ENCODE measurements around the gene FAM131B. TPM values are rescaled to one million over a fixed set of nuclear protein-coding genes. Genes with fewer than 3 reads are reported as not detected.
A peak's percentile ranks its signal among the peaks of the same experiment; 100 is the strongest.
"Not testable (repeated sequence)": the region's sequence is repeated elsewhere in the genome, so short reads cannot be mapped to it uniquely, and the experiment has no call there.

FAM131B gene
- total RNA-seq, 1 donor from 2014 or later: 0.59 TPM

- intact Hi-C loops (cut with DNase I): no loop called here
- DNase-seq (peak; percentile 68), ATAC-seq (ENCODE audit: poor library complexity) (no peak)
These were observed 34.4 kb upstream of the FAM131B start for GRCh38 chr7:143396625-143397556.

GRCh38 chr7:143396182-143396581 is 33.7 kb upstream of the FAM131B start:
- intact Hi-C loops (cut with DNase I): no loop called here
- DNase-seq (no peak), ATAC-seq (ENCODE audit: poor library complexity) (no peak)

DNA sequence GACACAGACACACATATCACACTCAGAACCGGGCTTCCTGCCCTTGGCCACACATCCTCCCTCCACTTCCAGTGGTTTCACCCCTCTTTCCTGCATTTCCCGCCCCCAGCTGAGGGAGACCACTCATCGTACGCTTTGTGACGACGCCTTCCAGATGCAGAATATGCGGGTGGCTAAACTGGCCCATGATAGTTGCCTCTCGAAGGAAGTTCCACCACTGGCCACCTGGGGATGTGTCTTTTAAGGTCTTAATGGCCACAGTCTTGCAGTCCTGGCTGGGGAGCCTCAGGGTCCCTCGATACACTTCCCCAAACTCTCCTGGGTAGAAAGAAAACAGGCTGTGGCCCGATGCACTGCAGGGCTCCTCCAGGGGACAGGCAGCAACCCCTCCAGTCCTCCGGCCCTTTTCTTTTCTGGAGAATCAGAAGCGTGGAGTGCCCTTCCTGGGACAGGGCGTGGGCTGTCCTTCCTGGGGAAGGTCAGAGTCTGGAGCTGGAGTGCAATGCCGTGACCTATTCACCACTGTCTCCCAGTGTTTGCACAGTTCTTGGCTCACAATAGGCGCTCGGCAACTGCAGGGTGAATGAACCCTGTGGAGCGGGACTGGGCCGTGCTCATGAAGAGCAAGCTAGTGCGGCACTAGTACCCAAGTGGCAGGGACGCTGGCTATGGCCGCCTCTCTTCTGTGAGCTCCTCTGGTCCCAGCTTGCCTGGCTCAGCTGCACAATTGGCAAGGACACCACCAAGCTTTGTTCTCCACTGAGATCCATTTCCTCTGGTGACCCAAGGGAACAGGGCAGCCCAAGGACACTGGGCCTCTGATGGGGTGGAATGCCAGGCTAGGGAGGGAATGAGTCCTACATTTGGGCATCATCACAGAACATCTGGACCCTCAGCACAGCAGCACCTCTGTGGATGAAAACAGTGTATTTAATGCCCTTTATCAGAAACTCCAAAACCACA is 33.0 kb upstream of the FAM131B start:
- ATAC-seq (ENCODE audit: poor library complexity): peak; percentile 10
- DNase-seq: peak; percentile 57
- intact Hi-C loops (cut with DNase I): no loop called here

DNA sequence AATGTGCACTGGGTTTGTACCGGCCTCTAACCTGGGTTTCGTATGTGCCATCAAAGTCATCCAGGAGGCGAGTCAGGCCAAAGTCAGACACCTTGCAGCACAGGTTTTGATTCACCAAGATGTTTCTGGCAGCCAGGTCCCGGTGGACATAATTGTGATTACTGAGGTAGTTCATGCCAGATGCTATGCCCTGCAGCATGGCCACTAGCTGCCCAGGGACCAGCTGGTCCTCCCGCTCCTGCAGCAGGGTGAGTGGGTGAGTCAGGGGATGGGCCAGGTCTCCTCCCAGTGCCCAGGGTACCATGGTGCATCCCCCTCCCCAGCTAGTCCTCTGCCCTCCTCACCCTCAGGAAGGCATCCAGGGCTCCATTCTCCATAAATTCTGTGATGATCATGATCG is 32.3 kb upstream of the FAM131B start:
- intact Hi-C loops (cut with DNase I): no loop called here
- DNase-seq: no peak
- ATAC-seq (ENCODE audit: poor library complexity): no peak

- ATAC-seq (ENCODE audit: poor library complexity): no peak
- intact Hi-C loops (cut with DNase I): no loop called here
- no peak for DNase-seq
These were observed 31.6 kb upstream of the FAM131B start for GRCh38 chr7:143394068-143394467.

DNA sequence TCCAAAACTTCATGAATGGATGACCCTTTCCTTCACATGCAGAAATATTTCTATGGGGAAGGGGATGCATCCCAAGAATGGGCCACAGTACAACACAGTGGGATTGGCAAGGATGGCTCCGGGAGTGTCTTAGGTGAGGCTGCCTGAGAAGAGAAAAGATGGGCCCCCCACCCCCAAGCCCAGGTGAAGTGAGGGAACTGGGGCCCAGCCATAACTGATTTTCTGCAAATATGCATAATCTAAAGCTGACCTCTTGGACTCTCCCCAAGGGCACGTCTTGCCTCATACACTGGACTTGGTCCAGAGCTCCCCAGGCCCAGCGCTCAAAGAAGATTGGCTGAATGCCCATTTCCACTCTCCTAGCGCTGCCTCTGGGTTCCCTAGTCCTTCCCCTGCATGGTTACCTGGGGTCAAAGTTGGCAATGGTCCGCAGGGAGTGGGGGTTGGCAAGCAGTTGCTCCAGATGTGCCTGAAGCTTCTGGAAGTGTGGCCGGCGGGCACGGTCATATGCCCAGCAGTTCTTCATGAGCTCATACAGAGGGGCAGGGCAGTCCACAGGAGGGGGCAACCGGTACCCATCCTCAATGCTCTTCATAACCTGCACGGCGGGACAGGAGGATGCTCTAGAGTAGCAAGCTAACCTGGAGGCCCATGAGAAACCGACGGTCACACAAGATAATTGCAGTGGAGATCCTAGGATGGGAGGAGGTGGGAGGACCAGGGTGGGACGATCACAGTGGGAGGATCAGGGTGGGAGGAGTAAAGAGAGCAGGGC is 30.9 kb upstream of the FAM131B start:
- intact Hi-C loops (cut with DNase I): no loop called here
- no peak for ATAC-seq (ENCODE audit: poor library complexity)
- no peak for DNase-seq

DNA sequence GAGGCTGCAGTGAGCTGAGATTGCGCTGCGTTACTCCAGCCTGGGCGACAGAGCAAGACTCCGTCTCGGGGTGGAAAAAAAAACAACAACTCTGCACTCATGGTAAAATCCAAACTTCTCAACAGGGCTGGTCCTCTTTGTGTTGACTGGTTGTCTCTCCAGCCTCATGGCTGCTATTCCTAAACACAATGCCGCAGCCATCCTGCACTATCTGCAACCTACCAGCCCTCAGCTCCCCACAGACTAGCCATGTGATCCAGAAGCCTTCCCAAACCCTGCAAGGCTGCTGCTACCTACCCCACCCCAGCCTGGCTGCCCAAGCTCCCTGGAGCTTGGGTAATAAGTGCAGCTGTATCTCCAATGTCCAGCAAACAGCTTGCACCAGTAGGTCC is 30.4 kb upstream of the FAM131B start:
- DNase-seq (no peak), ATAC-seq (ENCODE audit: poor library complexity) (no peak)
- intact Hi-C loops (cut with DNase I): no loop called here

DNA sequence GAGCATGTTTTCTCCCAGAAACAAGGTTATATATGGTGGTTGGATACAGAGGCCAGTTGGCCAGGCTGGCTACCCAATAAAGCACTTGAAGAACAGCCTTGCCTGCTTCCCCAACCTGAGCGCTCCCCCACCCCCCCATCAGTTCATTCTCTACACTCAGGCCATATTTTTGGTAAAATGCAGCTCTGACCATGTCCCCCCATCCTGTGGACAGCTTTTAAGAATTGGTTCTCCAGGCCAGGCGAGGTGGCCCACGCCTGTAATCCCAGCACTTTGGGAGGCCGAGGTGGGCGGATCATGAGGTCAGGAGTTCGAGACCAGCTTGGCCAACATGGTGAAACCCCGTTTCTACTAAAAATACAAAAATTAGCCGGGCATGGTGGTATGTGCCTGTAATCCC is 29.9 kb upstream of the FAM131B start:
- intact Hi-C loops (cut with DNase I); DNase-seq; ATAC-seq (ENCODE audit: poor library complexity): not testable (repeated sequence)

DNA sequence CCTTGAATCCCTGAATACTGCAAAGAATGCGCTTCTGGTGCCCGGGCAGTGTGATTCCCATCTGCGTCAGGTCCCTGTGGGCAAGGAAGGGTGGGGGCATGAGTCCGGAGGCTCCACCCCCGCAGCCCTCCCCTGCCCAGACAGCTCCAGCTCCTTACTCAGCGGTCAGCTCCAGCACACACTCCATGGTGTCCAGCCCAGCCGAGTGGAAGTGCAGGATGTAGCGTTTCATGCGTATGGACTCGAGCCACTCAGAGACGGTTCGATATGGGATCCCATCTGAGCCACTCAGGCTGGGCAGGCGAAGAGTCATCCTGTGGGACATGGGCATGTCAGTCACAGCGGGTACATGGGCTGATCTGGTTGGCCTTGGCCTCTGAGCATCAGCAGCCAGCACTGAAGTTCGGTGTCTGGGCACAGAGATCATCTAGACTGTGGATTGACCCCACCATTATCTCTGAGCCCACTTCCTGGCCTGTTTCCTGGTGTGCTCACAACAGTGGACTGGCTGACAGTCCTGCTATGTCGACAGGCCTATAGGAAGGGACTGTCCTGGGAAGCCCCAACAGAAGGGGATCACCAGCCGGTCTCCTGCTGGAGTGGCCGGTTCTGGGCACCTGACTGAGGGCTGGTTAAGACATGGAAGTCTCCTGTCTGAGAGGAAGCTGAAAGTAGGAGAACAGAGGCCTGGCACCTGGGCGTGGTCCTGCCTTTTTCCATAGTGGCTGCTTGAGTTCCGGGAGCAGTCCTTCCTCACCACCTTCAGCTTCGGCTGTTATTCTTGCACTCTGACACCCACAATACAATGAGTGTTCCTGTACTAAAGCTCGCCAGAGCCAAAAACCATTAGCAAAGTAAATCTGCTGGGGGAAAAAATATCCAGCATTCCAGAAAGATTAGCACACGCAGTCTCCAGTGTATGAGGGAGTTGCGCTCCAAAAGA is 29.2 kb upstream of the FAM131B start:
- ATAC-seq (ENCODE audit: poor library complexity) (peak; percentile 70), DNase-seq (peak; percentile 86)
- intact Hi-C loops (cut with DNase I): no loop called here

GRCh38 chr7:143390773-143391317 is 28.3 kb upstream of the FAM131B start:
- intact Hi-C loops (cut with DNase I): no loop called here
- peak; percentile 42 for DNase-seq
- no peak for ATAC-seq (ENCODE audit: poor library complexity)

DNA sequence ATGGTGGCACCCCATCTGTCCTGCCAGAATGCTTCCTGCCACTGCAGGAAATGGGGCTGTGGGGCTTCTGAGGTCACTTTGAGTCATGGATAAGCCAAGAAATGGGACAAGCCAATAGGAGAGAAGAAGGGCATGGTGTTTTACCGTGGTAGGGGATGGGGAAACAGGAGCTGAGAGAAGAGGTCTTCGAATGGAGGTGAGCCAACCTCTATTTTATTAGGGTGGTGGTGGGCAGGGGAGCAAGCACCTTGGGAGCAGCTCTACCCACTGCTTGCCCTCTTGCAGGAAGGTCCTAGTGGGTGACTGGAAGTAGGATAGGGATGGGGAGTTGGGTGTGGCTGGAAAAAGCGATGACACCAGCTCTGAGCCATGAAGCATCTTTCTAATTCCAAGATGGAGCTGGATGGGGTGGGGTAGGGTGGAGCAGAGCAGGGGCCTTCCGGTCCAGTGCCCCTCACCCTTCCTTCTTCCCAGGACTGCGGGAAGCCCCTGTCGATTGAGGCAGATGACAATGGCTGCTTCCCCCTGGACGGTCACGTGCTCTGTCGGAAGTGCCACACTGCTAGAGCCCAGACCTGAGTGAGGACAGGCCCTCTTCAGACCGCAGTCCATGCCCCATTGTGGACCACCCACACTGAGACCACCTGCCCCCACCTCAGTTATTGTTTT is 27.7 kb upstream of the FAM131B start:
- intact Hi-C loops (cut with DNase I): no loop called here
- DNase-seq (no peak), ATAC-seq (ENCODE audit: poor library complexity) (no peak)

DNA sequence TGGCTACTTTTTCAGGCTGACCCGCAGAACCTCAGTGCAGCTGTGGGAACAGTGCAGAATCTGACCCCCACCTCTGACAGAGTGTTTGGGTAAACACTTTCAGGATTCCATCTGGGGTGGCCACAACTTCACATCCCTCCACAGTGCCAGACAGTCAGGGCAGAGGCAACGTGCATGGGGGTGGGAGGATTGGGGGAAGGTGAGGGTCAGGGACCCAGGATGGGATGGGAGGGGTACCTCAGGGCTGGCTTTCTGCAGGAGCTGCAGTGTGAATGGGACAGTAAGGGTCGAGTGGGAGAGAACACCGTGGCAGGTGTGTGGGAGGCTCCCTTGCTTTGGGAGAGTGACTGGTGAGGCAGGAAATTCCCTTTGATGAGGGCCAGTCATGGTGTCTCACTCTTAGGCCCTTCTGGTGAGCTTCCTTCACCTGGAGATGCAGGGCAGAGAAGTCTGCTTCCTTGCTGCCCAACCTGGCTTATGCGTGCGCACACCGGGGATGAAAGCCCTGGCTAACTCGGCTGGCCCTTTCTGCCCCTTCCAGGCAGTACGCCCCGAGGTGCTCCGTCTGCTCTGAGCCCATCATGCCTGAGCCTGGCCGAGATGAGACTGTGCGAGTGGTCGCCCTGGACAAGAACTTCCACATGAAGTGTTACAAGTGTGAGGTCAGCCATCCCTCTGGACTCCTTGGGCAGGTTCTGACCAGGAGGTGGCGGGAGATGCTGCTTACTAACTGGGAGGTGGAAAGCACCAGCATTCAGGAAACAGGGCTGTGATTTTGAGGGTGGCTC is 27.0 kb upstream of the FAM131B start:
- DNase-seq: no peak
- ATAC-seq (ENCODE audit: poor library complexity): no peak
- intact Hi-C loops (cut with DNase I): loop anchor here (10.0 kb wide), 1 partner anchor 105 kb away; the partner anchor contains the start of genes CASP2 and TMEM139

DNA sequence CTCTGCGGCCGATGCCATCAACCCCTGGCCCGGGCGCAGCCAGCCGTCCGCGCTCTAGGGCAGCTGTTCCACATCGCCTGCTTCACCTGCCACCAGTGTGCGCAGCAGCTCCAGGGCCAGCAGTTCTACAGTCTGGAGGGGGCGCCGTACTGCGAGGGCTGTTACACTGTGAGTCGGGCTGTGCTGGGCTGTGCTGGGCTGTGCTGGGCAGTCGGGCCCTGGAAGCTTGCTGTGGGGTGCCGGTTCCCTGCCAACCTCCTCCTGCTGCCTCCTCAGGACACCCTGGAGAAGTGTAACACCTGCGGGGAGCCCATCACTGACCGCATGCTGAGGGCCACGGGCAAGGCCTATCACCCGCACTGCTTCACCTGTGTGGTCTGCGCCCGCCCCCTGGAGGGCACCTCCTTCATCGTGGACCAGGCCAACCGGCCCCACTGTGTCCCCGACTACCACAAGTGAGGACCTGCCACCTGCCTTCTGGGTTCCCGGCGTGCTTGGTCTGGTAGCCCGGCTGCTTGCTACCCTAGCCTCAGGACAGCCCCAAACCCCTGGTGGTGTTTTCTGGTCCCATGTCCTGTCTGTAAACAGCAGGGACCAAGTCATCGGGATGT is 26.1 kb upstream of the FAM131B start:
- peak; percentile 43 for DNase-seq

GRCh38 chr7:143388051-143388450 is 25.5 kb upstream of the FAM131B start:
- intact Hi-C loops (cut with DNase I): loop anchor here (10.0 kb wide), 1 partner anchor 103 kb away; the partner anchor contains the start of genes CASP2 and TMEM139
- no peak for ATAC-seq (ENCODE audit: poor library complexity)
- no peak for DNase-seq

More for the DNA sequence above, 26.1 kb upstream of the FAM131B start:
- intact Hi-C loops (cut with DNase I): loop anchor here (10.0 kb wide), 1 partner anchor 104 kb away; the partner anchor contains the start of genes CASP2 and TMEM139
- no peak for ATAC-seq (ENCODE audit: poor library complexity)
